HG02588 (cell line): ENCODE measurements around the gene SCEL.
"Not testable (repeated sequence)": the region's sequence is repeated elsewhere in the genome, so short reads cannot be mapped to it uniquely, and the experiment has no call there.

Source experiments
- ATAC-seq: cut with Tn5 transposase; IDR thresholded peaks from one replicate; pipeline ENCODE4 v1.9.1; 2021; ENCODE audit warnings: mild to moderate bottlenecking, moderate library complexity; ENCODE audit not compliant: unreplicated experiment

Gene SCEL

DNA sequence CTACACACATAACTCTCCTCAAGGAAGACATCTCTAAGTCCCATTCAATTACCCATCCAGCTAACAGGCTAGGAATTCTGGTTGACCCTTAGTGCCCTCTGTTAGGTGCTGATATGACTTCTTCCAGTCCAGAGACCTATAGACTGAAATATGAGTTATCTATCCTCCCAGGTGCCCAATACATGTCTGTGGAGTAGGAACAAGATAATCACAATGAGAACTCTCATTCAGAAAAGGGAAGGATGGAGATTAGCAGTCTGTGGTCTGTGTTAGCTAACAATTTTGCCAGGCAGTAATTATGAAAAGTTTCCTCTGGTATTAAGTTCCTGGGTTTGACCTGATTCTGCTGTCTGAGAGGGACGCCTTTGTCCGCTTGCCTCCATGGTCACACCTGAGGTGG is 117.8 kb downstream of the SCEL start:
- no peak for ATAC-seq

DNA sequence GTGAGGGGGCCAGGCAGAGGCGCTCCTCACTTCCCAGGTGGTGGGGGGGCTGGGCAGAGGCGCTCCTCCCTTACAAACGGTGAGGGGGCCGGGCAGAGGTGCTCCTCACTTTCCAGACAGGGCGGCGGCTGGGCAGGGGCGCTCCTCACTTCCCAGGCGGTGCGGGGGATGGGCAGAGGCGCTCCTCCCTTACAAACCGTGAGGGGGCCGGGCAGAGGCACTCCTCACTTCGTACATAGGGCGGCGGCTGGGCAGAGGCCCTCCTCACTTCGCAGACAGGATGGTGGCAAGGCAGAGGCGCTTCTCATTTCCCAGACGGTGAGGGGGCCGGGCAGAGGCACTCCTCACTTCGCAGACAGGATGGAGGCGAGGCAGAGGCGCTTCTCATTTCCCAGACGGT is 124.5 kb downstream of the SCEL start:
- not testable (repeated sequence) for ATAC-seq

DNA sequence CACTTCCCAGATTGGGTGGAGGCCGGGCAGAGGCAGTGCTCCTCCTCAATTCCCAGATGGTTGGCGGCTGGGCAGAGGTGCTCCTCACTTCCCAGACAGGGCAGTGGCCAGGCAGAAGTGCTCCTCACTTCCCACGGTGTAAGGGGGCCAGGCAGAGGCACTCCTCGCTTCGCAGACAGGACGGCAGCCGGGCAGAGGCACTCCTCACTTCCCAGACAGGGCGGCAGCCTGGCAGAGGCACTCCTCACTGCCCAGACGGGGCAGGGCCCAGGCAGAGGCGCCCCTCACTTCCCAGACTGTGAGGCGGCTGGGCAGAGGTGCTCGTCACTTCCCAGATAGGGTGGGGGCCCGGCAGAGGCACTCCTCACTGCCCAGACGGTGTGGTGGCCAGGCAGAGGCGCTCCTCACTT is 125.3 kb downstream of the SCEL start:
- no peak for ATAC-seq

DNA sequence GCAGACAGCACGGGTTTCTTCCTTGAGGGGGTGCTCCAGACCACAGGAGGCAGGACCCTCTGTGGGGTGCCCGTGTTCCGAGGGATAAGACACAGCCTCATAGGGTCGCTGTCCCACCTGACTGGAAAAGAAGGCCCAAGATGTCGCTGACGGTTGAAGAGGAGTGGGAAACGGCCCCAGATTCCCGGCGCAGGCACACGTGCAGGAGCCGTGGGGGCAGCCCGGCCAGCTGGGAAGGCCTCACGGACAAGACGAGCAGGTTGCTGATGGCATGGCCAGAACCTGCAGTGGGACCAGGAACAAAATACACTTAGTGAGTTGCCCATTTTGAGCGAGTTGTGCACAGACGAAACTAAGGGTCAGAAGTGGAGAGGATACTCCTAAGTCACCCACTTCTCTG is 126.8 kb downstream of the SCEL start:
- not testable (repeated sequence) for ATAC-seq

DNA sequence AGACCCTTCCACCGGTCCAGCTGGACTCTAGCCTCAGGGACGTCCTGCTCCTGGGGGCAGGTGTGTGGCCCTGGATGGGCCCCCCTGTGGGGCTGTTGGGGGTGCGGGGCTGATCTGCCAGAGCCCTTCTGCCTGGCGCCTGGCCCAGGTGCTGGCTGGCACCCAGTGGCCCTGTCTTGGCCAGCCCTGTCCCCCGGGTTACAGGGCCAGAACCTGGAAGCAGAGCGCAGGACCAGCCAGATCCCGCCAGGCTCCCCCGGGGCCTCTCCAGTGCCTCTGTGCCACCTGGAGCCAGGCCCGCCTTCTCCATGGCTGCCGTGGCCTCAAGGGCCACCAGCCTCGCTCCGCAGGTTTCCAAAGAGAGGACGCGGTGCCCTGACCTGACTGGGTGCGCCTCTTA is 127.3 kb downstream of the SCEL start:
- not testable (repeated sequence) for ATAC-seq

DNA sequence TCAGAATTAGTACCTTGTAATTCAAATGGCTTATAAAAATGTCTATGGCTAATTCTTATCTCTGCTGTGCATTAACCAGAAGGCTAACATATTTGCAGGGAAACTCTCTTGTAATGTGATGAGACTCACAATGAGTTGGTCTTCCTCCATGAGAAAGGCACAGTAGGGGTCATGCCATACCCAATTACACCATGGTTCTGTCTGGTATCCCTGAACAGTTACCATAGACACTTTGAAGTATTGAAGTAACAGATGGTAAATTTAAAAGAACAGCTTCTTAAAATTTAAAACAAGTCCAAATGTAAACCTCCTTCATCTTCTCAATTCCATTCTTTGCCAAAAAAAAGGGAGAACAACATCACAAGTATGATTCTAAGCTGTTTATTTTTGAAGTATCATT is 139.3 kb downstream of the SCEL start:
- no peak for ATAC-seq

DNA sequence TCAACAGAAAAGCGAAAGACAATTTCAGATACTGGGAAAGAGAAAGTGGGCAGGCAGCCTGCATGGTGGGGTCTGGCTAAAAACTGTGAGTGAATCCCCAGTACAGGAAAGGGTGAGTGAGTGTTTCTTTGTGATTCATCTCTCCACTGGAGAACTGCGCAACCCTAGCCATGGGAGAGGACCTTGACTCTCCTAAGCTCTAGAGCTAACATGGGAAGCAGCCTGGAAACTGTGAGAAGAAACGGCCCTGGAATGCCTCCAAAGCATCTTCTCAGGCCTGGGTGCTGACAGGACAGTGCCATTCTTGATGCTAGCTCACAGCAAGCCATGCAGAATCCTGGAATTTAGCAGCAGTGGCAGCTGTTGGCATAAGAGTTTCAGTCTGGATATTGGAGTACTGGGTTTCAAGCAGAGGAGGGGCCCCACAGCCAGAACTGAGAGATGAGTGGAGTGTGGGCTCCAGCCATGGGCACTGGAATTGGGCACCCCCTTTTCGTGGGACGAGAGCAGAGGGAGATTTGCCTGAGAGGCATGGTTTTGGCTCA is 143.3 kb downstream of the SCEL start:
- ATAC-seq = no peak

DNA sequence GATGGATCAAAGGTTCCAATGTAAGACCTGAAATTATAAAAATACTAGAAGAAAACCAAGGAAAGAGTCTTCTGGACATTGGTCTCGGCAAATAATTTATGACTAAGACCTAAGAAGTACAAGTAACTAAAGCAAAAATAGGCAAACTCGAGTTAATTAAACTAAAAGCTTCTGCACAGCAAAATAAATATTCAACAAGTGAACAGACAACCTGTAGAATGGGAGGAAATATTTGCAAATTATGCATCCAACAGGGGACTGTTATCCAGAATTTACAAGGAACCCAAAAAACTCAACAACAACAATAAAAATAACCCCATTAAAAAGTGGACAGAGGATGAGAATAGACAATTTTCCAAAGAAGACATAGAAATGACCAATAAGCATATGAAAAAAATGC is 152.3 kb downstream of the SCEL start:
- ATAC-seq = no peak

DNA sequence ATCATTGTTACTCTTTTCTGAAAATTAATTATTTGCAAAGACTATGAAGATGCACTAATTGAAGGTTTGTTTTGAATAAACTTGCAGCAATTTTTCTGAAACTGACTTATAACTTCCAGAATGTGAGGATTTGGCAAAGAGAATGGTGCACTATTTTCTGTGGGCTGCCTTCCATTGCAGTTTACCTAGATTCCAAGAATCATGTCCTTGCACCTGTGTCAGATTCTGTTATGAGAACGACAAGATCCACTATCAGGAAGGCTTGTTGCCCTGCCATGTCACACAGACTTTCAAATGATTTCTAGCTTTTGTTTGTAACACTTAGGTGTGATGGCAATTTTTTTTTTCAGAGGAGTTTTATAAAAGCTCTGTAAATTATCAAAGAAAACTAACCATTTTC is 156.4 kb downstream of the SCEL start:
- no peak for ATAC-seq

DNA sequence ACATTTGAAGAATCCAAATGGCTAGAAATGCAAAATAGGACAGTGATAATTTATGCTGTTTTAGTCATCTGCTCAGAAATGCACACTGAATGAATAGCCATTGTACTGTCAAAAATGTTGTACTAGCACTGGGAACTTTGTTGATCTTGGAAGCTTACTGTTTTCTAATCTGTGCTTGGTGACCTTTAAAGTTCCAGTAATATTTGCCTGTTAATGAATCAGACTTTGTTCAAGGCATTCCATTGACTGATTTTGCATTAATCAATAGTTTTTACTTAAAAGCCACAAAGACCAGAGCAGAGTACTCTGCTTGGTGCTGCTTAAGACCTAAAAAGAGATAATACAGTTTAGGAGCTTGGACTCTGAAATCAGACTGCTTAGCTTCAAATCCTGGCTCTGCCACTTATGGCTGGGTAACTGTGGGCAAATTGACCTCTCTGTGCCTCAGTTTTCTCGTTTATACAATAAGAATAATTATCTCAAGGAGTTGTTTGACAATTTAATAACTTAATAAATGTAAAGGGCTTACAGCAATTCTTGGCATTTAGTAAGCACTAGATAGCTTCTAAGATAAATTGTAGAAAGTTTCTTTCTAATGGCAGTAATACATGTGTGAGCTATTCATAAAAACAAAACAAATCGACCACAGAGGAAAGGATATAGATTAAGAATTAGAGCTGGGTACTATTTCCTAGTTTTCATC is 157.4 kb downstream of the SCEL start:
- ATAC-seq = no peak

DNA sequence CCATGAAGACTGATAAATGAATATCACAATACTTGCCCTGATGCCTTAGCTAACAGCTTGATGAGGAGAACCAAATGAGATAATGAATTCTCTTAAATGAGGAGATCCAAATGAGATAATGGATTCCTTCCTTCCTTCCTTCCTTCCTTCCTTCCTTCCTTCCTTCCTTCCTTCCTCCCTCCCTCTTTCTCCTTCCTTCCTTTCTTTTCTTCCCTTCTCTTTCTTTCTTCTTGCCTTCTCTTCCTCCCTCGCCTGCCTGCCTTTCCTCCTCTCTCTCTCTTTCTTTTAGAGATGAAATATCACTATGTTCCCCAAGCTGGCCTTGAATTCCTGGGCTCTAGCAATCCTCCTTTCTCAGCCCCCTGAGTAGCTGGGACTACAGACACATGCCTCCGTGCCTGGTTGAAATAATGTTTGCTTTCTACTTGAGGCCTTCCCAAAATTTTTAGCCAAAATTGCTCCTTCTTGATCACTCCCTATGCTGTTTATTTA is 158.0 kb downstream of the SCEL start:
- ATAC-seq = no peak
